ENCODE results near the gene EHD4.

DNA sequence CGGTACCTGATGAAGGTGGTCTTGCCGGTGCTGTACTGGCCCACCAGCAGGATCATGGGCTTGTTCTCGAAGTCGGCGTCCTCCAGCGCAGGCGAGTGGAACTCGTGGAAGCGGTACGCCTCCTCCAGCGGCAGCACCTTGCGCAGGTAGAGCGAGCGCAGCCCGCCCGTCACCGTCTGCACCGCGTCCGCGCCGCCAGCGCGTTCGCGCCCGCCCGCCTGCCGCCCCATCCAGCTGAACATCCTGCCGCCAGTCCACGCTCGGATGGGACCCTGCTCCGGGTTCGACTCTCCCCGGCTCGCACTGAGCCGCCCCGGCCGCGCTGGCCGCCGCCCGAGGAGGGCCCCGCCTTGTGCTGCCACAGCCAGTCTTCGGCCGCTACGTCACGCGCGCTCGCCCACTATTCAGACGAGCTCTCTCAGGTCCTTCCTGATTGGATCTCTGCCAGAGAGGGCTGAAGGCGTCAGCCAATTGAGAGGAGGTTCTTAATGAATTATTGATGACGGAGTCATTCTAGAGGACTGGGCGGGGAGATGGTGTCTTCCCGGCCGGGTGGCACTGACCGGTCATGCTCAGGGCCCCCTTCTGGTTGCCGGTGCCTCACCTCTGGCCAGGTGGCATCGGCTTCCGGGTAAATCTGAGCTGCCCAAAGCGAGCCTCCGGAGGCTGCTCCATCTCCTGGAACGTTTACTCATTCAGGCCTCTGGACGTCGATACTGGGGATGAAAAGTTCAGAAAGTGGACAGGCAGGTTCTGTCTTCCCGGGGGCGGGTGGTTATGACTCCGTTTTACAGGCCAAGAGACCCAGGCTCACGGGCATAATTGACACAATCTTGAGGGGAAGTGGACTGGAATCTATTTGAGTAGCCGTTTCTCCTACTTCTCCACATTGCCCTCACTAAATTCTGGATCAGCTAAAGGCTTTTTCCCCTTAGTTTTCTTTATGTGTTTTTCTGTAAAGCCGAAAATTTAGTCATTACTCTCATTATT, at the start of gene EHD4:
- TF ChIP-seq, protein P1, sequence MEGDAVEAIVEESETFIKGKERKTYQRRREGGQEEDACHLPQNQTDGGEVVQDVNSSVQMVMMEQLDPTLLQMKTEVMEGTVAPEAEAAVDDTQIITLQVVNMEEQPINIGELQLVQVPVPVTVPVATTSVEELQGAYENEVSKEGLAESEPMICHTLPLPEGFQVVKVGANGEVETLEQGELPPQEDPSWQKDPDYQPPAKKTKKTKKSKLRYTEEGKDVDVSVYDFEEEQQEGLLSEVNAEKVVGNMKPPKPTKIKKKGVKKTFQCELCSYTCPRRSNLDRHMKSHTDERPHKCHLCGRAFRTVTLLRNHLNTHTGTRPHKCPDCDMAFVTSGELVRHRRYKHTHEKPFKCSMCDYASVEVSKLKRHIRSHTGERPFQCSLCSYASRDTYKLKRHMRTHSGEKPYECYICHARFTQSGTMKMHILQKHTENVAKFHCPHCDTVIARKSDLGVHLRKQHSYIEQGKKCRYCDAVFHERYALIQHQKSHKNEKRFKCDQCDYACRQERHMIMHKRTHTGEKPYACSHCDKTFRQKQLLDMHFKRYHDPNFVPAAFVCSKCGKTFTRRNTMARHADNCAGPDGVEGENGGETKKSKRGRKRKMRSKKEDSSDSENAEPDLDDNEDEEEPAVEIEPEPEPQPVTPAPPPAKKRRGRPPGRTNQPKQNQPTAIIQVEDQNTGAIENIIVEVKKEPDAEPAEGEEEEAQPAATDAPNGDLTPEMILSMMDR (IDR thresholded peaks at IDR 0.05): peak in 3 of 4 experiments; percentile 16 to 50 (median 39)
- TF ChIP-seq POLR2AphosphoS5 (IDR thresholded peaks at IDR 0.05): peak; percentile 74

Data from gastroesophageal sphincter (tissue), 3 donors.